Suprapubic skin (tissue), 4 donors: ENCODE results near the gene EZR.

ENCODE experiments used
- POLR2A ChIP-seq, 2 donors: fragments of 450-650 bp; IDR thresholded peaks; one replicate each; pipeline ENCODE4 v1.6.1; 2017; ENCODE audit warnings: antibody characterized with exemption in 2 of 2, mild to moderate bottlenecking in 2 of 2, moderate library complexity in 2 of 2
- POLR2AphosphoS5 ChIP-seq, 3 donors: sonication (generic); formaldehyde crosslinking; IDR thresholded peaks; one replicate each; pipeline ENCODE4 v1.6.1; 2017; ENCODE audit warnings: antibody characterized with exemption in 3 of 3
- TF ChIP-seq, protein P1 (sequence below), 2 donors: fragments of 200-600 bp in 1 of 2; fragments of 450-650 bp in 1 of 2; sonication (generic) in 1 of 2; IDR thresholded peaks; one replicate each; pipeline ENCODE4 v1.5.1; 2016 to 2019; ENCODE audit warnings: antibody characterized with exemption in 2 of 2, mild to moderate bottlenecking in 1 of 2, moderate library complexity in 1 of 2

DNA sequence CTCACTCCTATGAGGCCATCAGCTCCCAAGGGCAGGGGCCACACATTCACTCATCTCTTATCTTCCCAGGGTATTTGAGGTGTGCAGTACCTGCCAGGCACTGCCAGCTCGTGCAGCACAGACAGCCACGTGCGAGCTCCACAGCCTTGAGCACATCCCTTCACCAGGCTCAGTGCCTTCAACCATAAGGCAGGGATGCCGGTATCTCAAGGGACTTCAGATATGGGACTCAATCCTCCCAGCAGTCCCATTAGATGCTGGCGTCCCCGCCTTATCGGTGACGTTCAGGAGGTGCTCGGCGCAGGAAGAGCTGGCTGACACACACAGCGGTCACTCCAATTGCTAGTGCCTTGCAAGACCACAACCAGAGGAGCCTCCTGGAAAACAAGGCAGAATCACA lies 47.0 kb downstream of the EZR start:
- TF ChIP-seq, protein P1, sequence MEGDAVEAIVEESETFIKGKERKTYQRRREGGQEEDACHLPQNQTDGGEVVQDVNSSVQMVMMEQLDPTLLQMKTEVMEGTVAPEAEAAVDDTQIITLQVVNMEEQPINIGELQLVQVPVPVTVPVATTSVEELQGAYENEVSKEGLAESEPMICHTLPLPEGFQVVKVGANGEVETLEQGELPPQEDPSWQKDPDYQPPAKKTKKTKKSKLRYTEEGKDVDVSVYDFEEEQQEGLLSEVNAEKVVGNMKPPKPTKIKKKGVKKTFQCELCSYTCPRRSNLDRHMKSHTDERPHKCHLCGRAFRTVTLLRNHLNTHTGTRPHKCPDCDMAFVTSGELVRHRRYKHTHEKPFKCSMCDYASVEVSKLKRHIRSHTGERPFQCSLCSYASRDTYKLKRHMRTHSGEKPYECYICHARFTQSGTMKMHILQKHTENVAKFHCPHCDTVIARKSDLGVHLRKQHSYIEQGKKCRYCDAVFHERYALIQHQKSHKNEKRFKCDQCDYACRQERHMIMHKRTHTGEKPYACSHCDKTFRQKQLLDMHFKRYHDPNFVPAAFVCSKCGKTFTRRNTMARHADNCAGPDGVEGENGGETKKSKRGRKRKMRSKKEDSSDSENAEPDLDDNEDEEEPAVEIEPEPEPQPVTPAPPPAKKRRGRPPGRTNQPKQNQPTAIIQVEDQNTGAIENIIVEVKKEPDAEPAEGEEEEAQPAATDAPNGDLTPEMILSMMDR (IDR thresholded peaks at IDR 0.05), result no peak
- TF ChIP-seq POLR2AphosphoS5 (IDR thresholded peaks at IDR 0.05), result no peak
- no peak for TF ChIP-seq POLR2A (IDR thresholded peaks at IDR 0.05)
